Loucy (cell line): ENCODE data around the gene BTBD9.

Experiments used
- H2AFZ ChIP-seq: fragments of 200-600 bp; sonication (generic); 2 replicates; pipeline ENCODE4 v1.6.0; 2016; ENCODE audit warnings: antibody characterized with exemption, mild to moderate bottlenecking, low read length, moderate library complexity
- H3F3A ChIP-seq: fragments of 200-600 bp; 2 replicates; pipeline ENCODE4 v1.6.0; 2016; ENCODE audit warnings: antibody characterized with exemption, low read depth, mild to moderate bottlenecking
- H3K27me3 ChIP-seq: fragments of 200-600 bp; sonication (generic); 2 replicates; pipeline ENCODE4 v1.6.1; 2014; ENCODE audit warnings: low read length, mild to moderate bottlenecking; ENCODE audit not compliant: insufficient read depth, poor library complexity, severe bottlenecking
- H3K36me3 ChIP-seq: fragments of 200-600 bp; sonication (generic); 2 replicates; pipeline ENCODE4 v1.6.1; 2016; ENCODE audit warnings: low read length; ENCODE audit not compliant: insufficient read depth
- H3K4me1 ChIP-seq: fragments of 200-600 bp; sonication (generic); 2 replicates; pipeline ENCODE4 v1.5.1; 2014; ENCODE audit warnings: low read length, mild to moderate bottlenecking; ENCODE audit not compliant: insufficient read depth, poor library complexity, severe bottlenecking
- H3K4me2 ChIP-seq: fragments of 200-600 bp; sonication (generic); 2 replicates; pipeline ENCODE4 v1.6.0; 2014; ENCODE audit warnings: antibody characterized with exemption, low read length, low read depth, mild to moderate bottlenecking; ENCODE audit not compliant: poor library complexity, severe bottlenecking
- H3K4me3 ChIP-seq: fragments of 200-600 bp; sonication (generic); 2 replicates; pipeline ENCODE4 v1.5.1; 2014; ENCODE audit warnings: low read length, mild to moderate bottlenecking, mixed read lengths; ENCODE audit not compliant: poor library complexity, severe bottlenecking
- H3K79me2 ChIP-seq: fragments of 200-600 bp; sonication (generic); 2 replicates; pipeline ENCODE4 v1.6.1; 2014; ENCODE audit warnings: low read length; ENCODE audit not compliant: insufficient read depth
- H3K9ac ChIP-seq: fragments of 200-600 bp; sonication (generic); 2 replicates; pipeline ENCODE4 v1.6.0; 2014; ENCODE audit warnings: mild to moderate bottlenecking, low read depth, low read length, moderate library complexity; ENCODE audit not compliant: poor library complexity, severe bottlenecking
- H3K9me2 ChIP-seq: fragments of 200-600 bp; sonication (generic); replicated peaks from 2 replicates; pipeline ENCODE4 v1.6.1; 2016; ENCODE audit warnings: low read depth, low read length, mixed read lengths
- H3K9me3 ChIP-seq: fragments of 200-600 bp; sonication (generic); 2 replicates; pipeline ENCODE4 v1.6.1; 2014; ENCODE audit warnings: mild to moderate bottlenecking, antibody characterized with exemption, low read length, low read depth; ENCODE audit not compliant: insufficient read depth
- H4K20me1 ChIP-seq: fragments of 200-600 bp; sonication (generic); 2 replicates; pipeline ENCODE4 v1.6.0; 2014; ENCODE audit warnings: antibody characterized with exemption, low read length, mild to moderate bottlenecking; ENCODE audit not compliant: insufficient read depth, poor library complexity, severe bottlenecking
- CTCF ChIP-seq: fragments of 200-600 bp; sonication (generic); conservative IDR thresholded peaks from 2 replicates; pipeline ENCODE4 v1.5.1; 2014; ENCODE audit warnings: mild to moderate bottlenecking, antibody characterized with exemption, low read length
- EZH2phosphoT487 ChIP-seq: fragments of 200-600 bp; IDR thresholded peaks from 2 replicates; pipeline ENCODE4 v1.6.1; 2018; ENCODE audit warnings: antibody characterized with exemption, mild to moderate bottlenecking, moderate library complexity, borderline replicate concordance

The BTBD9 gene

DNA sequence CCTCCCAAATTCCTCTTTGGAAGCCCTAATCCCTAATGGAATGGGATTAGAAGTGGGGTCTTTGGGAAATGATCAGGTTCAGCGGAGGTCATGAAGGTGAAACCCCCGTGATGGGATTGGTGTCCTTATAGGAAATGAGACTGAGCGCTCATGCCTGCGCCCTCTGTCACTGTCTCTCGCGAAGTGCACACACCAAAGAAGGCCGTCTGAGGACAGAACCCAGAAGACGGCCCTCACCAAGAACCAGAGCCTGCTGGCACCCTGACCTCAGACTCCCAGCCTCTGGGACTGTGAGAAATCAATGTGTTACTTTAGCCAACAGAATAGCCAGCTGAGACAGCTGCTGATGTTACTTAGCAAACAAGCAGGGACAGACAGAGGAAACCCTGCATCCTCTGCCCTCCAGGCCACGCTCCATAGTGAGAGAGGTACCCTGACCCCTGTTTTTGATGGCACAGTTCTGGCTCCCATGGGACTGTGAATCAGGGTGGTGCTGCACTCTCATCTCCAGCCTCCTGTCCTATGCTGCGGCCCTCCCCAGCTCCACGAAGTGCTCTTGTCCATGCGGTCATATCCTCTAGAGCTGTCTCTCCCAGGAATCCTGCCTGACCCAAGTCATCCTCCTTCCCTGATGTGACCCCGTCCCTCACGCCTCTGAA is 450.9 kb downstream of the BTBD9 start:
- H3K36me3 ChIP-seq: no peaks in the 10 kb centered on the region
- TF ChIP-seq CTCF (no peak), EZH2phosphoT487 (no peak)
- no peaks in the 10 kb centered on the region for H3K9me3 ChIP-seq
- H3K79me2 ChIP-seq: no peaks in the 10 kb centered on the region
- H3K4me3 ChIP-seq: no peak overlapping the region
- H3K9ac ChIP-seq: no peak overlapping the region
- H3K9me2 ChIP-seq: no peaks in the 10 kb centered on the region
- no peaks in the 10 kb centered on the region for H4K20me1 ChIP-seq
- no peak overlapping the region for H3K4me2 ChIP-seq
- no peaks in the 10 kb centered on the region for H3K27me3 ChIP-seq
- no peaks in the 10 kb centered on the region for H3F3A ChIP-seq
- H3K4me1 ChIP-seq: no peaks in the 10 kb centered on the region
- H2AFZ ChIP-seq: no peak overlapping the region

- H3K4me2 ChIP-seq: no peak overlapping the region
- no peaks in the 10 kb centered on the region for H3K27me3 ChIP-seq
- no peaks in the 10 kb centered on the region for H4K20me1 ChIP-seq
- H3K4me3 ChIP-seq: no peak overlapping the region
- no peaks in the 10 kb centered on the region for H3F3A ChIP-seq
- no peaks in the 10 kb centered on the region for H3K9me3 ChIP-seq
- no peaks in the 10 kb centered on the region for H3K9me2 ChIP-seq
- TF ChIP-seq EZH2phosphoT487 (no peak), CTCF (no peak)
- H3K9ac ChIP-seq: no peak overlapping the region
- H3K36me3 ChIP-seq: no peaks in the 10 kb centered on the region
- no peaks in the 10 kb centered on the region for H3K79me2 ChIP-seq
- H3K4me1 ChIP-seq: no peaks in the 10 kb centered on the region
- no peak overlapping the region for H2AFZ ChIP-seq
Measured at GRCh38 chr6:38187811-38188590, 451.7 kb downstream of the BTBD9 start.

GRCh38 chr6:38187325-38187724 is 452.4 kb downstream of the BTBD9 start:
- Histone ChIP-seq H3K36me3 (no peaks in the 10 kb centered on the region), H4K20me1 (no peaks in the 10 kb centered on the region), H3K9me2 (no peaks in the 10 kb centered on the region), H3K9me3 (no peaks in the 10 kb centered on the region), H2AFZ (no peak overlapping the region), H3K9ac (no peak overlapping the region), H3K4me2 (no peak overlapping the region), H3K4me1 (no peaks in the 10 kb centered on the region), H3K4me3 (no peak overlapping the region), H3F3A (no peaks in the 10 kb centered on the region), H3K27me3 (no peaks in the 10 kb centered on the region), H3K79me2 (no peaks in the 10 kb centered on the region)
- no peak for TF ChIP-seq EZH2phosphoT487
- no peak for TF ChIP-seq CTCF
